ENCODE measurements around the gene SPON1.

- TF ChIP-seq CTCF (IDR thresholded peaks at IDR 0.05; ENCODE audit: insufficient read depth, low read length, poor library complexity, severe bottlenecking) (no peak), EZH2phosphoT487 (conservative IDR thresholded peaks at IDR 0.05; ENCODE audit: low read length) (no peak)
These were observed 12.1 kb downstream of the SPON1 start for GRCh38 chr11:13974631-13975030.
